Measurements from ENCODE around the gene CCDC51. TPM values are rescaled to one million over a fixed set of nuclear protein-coding genes. Genes with fewer than 3 reads are reported as not detected.

Gene CCDC51
- total and polyA plus RNA-seq, 2 experiments from 2014 or later, result 20.8 to 24.1 TPM

GRCh38 chr3:48460517-48460902, 20.6 kb upstream of the CCDC51 start (continued):
- TF ChIP-seq ZNF114 (CRISPR knock-in tag; IDR thresholded peaks at IDR 0.05) (no peak), CREB1 (CRISPR knock-in tag; IDR thresholded peaks at IDR 0.05; ENCODE audit: low read depth) (no peak), REST (IDR thresholded peaks at IDR 0.05; ENCODE audit: unreplicated experiment) (no peak), EZH2 (IDR thresholded peaks at IDR 0.05; ENCODE audit: low read depth, unreplicated experiment) (no peak), EZH2phosphoT487 (IDR thresholded peaks at IDR 0.05; ENCODE audit: unreplicated experiment) (no peak)
- TF ChIP-seq, protein P1, sequence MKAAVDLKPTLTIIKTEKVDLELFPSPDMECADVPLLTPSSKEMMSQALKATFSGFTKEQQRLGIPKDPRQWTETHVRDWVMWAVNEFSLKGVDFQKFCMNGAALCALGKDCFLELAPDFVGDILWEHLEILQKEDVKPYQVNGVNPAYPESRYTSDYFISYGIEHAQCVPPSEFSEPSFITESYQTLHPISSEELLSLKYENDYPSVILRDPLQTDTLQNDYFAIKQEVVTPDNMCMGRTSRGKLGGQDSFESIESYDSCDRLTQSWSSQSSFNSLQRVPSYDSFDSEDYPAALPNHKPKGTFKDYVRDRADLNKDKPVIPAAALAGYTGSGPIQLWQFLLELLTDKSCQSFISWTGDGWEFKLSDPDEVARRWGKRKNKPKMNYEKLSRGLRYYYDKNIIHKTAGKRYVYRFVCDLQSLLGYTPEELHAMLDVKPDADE (IDR thresholded peaks at IDR 0.05), result no peak
- TF ChIP-seq, protein P2, sequence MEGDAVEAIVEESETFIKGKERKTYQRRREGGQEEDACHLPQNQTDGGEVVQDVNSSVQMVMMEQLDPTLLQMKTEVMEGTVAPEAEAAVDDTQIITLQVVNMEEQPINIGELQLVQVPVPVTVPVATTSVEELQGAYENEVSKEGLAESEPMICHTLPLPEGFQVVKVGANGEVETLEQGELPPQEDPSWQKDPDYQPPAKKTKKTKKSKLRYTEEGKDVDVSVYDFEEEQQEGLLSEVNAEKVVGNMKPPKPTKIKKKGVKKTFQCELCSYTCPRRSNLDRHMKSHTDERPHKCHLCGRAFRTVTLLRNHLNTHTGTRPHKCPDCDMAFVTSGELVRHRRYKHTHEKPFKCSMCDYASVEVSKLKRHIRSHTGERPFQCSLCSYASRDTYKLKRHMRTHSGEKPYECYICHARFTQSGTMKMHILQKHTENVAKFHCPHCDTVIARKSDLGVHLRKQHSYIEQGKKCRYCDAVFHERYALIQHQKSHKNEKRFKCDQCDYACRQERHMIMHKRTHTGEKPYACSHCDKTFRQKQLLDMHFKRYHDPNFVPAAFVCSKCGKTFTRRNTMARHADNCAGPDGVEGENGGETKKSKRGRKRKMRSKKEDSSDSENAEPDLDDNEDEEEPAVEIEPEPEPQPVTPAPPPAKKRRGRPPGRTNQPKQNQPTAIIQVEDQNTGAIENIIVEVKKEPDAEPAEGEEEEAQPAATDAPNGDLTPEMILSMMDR (conservative IDR thresholded peaks at IDR 0.05; ENCODE audit: low read depth in 2 of 2), result no peak

GRCh38 chr3:48459773-48460516, 20.0 kb upstream of the CCDC51 start:
- peaks cover 2% of the 10 kb centered on the region; the same call in 1 of the 3 replicates for H3K4me1 Mint-ChIP-seq
- H3K9me3 Mint-ChIP-seq, result no peaks in the 10 kb centered on the region
- H3K79me2 ChIP-seq (replicated peaks; ENCODE audit: insufficient read depth), result no peaks in the 10 kb centered on the region
- no peaks in the 10 kb centered on the region for H3K27me3 ChIP-seq (ENCODE audit: insufficient read depth)
- H3K27ac Mint-ChIP-seq, result no peak overlapping the region
- H3K4me2 ChIP-seq, result no peak overlapping the region
- H3F3A ChIP-seq (replicated peaks; ENCODE audit: low read depth), result peaks cover 7% of the 10 kb centered on the region; the same call in 1 of the 2 replicates
- no peak overlapping the region for H3K27ac ChIP-seq (ENCODE audit: low read depth)
- no peaks in the 10 kb centered on the region for H3K4me1 ChIP-seq (ENCODE audit: insufficient read depth)
- no peak overlapping the region for H2AFZ ChIP-seq
- H3K36me3 Mint-ChIP-seq (ENCODE audit: low read depth), result peaks cover 44% of the 10 kb centered on the region
- H3K36me3 ChIP-seq (ENCODE audit: insufficient read depth), result peaks cover 37% of the 10 kb centered on the region
- DNase-seq (ENCODE audit: low spot score), result no peak
- no peak for ATAC-seq
- H3K9me2 ChIP-seq (ENCODE audit: insufficient read depth), result no peaks in the 10 kb centered on the region
- H4K20me1 ChIP-seq (replicated peaks; ENCODE audit: insufficient read depth), result peaks cover 3% of the 10 kb centered on the region
- H3K4me3 Mint-ChIP-seq, result no peak overlapping the region
- no peak overlapping the region for H3K4me3 ChIP-seq
- H3K27me3 Mint-ChIP-seq (ENCODE audit: insufficient read depth, low read depth, poor library complexity), result peaks cover 4% of the 10 kb centered on the region
- TF ChIP-seq REST (IDR thresholded peaks at IDR 0.05; ENCODE audit: unreplicated experiment) (no peak), CREB1 (CRISPR knock-in tag; IDR thresholded peaks at IDR 0.05; ENCODE audit: low read depth) (no peak), ZNF114 (CRISPR knock-in tag; IDR thresholded peaks at IDR 0.05) (no peak), ZNF331 (CRISPR knock-in tag; IDR thresholded peaks at IDR 0.05; ENCODE audit: low read depth) (no peak), EZH2phosphoT487 (IDR thresholded peaks at IDR 0.05; ENCODE audit: unreplicated experiment) (no peak), STAT1 (IDR thresholded peaks at IDR 0.05; ENCODE audit: unreplicated experiment) (no peak), EZH2 (IDR thresholded peaks at IDR 0.05; ENCODE audit: low read depth, unreplicated experiment) (no peak)
- TF ChIP-seq, protein P2 (conservative IDR thresholded peaks at IDR 0.05; ENCODE audit: low read depth in 2 of 2), result no peak
- TF ChIP-seq, protein P1 (IDR thresholded peaks at IDR 0.05), result no peak

All from GM23338 (cell line).